Endothelial cell of umbilical vein (primary cell): ENCODE data around the gene SLC22A15. TPM values are rescaled to one million over a fixed set of nuclear protein-coding genes. Genes with fewer than 3 reads are reported as not detected.

ENCODE experiments used
- BruUV-seq: library from RNA; stranded (reverse); fragments of 400-500 nt; replicated peaks from 2 replicates; lab custom pipeline; 2021; lab: Mats Ljungman, UMichigan
- CTCF ChIA-PET: fragments of 300-600, 350-600 bp; sonication (Branson Sonifier 250); formaldehyde crosslinking; loops from one replicate; lab custom pipeline; 2021; ENCODE audit warnings: antibody characterized with exemption, inconsistent platforms; lab: Charles Lee
- POLR2A ChIA-PET: fragments of 300-600, 350-600 bp; sonication (Branson Sonifier 250); formaldehyde crosslinking; loops from one replicate; lab custom pipeline; 2021; ENCODE audit warnings: antibody characterized with exemption, inconsistent platforms; lab: Charles Lee
- DNase-seq: peaks from one replicate; pipeline ENCODE4 v3.0.0-alpha.2; 2011; ENCODE audit warnings: low read depth, low spot score
- FAIRE-seq: peaks from 2 replicates; lab custom pipeline; 2011; peaks lifted over from hg19 to GRCh38; lab: Jason Lieb, UNC
- H2AFZ ChIP-seq: 2 replicates; pipeline ENCODE4 v1.6.0; 2012; ENCODE audit warnings: low read depth, low read length, control low read depth, inconsistent platforms
- H3K27ac ChIP-seq: 2 replicates; pipeline ENCODE4 v1.5.1; 2011; ENCODE audit warnings: low read depth, mild to moderate bottlenecking, control low read depth, low read length, moderate library complexity; ENCODE audit not compliant: insufficient read depth
- H3K27me3 ChIP-seq, 2 experiments: 2 replicates each; pipeline versions ENCODE4 v1.6.0 to v1.6.1; 2011; ENCODE audit warnings: low read length in 2 of 2, mixed read lengths in 1 of 2; ENCODE audit not compliant: control insufficient read depth in 2 of 2, insufficient read depth in 2 of 2
- H3K36me3 ChIP-seq, 2 experiments: 2 replicates in 1 of 2; 3 replicates in 1 of 2; pipeline ENCODE4 v1.5.1; 2011; ENCODE audit warnings: low read length in 2 of 2, mild to moderate bottlenecking in 1 of 2, moderate library complexity in 1 of 2; ENCODE audit not compliant: control insufficient read depth in 2 of 2, insufficient read depth in 2 of 2; ENCODE audit errors: extremely low read depth in 1 of 2
- H3K4me1 ChIP-seq: 3 replicates; pipeline ENCODE4 v1.5.1; 2011; ENCODE audit warnings: mild to moderate bottlenecking, low read length; ENCODE audit not compliant: control insufficient read depth, insufficient read depth; ENCODE audit errors: extremely low read depth
- H3K4me2 ChIP-seq: 2 replicates; pipeline ENCODE4 v1.6.1; 2011; ENCODE audit warnings: low read length, control low read depth, mixed read lengths; ENCODE audit not compliant: insufficient read depth
- H3K4me3 ChIP-seq, 3 experiments: fragments of 200-600 bp in 1 of 3; sonication (generic), shearing (Covaris generic) in 1 of 3; replicated peaks in 1 of 3; 2 replicates each; pipeline ENCODE4 v1.5.1; 2011 to 2016; ENCODE audit warnings: control low read depth in 3 of 3, low read length in 3 of 3, mild to moderate bottlenecking in 2 of 3, inconsistent platforms in 1 of 3, low read depth in 1 of 3, moderate library complexity in 1 of 3; ENCODE audit not compliant: insufficient read depth in 1 of 3
- H3K79me2 ChIP-seq: 2 replicates; pipeline ENCODE4 v1.6.0; 2012; ENCODE audit warnings: low read length, inconsistent platforms; ENCODE audit not compliant: control insufficient read depth, insufficient read depth
- H3K9ac ChIP-seq: replicated peaks from 2 replicates; pipeline ENCODE3; 2011; ENCODE audit warnings: low read length, control low read depth; ENCODE audit not compliant: insufficient read depth; ENCODE audit errors: extremely low read depth
- H3K9me1 ChIP-seq: replicated peaks from 3 replicates; pipeline ENCODE4 v1.6.0; 2011; ENCODE audit warnings: mild to moderate bottlenecking, low read length; ENCODE audit not compliant: control insufficient read depth, insufficient read depth; ENCODE audit errors: extremely low read depth
- H3K9me3 ChIP-seq: replicated peaks from 2 replicates; pipeline ENCODE4 v1.5.1; 2012; ENCODE audit warnings: low read length, inconsistent platforms; ENCODE audit not compliant: control insufficient read depth, insufficient read depth
- H4K20me1 ChIP-seq: replicated peaks from 2 replicates; pipeline ENCODE3; 2011; ENCODE audit warnings: mild to moderate bottlenecking, low read length; ENCODE audit not compliant: control insufficient read depth, insufficient read depth; ENCODE audit errors: extremely low read depth
- EZH2 ChIP-seq: IDR thresholded peaks from 2 replicates; pipeline ENCODE4 v1.6.1; 2012; ENCODE audit warnings: borderline replicate concordance, low read depth, mild to moderate bottlenecking, moderate library complexity, low read length, inconsistent platforms; ENCODE audit not compliant: severe bottlenecking
- FOS ChIP-seq: IDR thresholded peaks from 2 replicates; pipeline ENCODE4 v1.6.1; 2011; ENCODE audit warnings: mild to moderate bottlenecking, low read length, moderate library complexity, borderline replicate concordance; ENCODE audit not compliant: insufficient read depth
- GATA2 ChIP-seq: IDR thresholded peaks from 2 replicates; pipeline ENCODE4 v1.7.0; 2011; ENCODE audit warnings: low read depth, mild to moderate bottlenecking, moderate library complexity, mixed read lengths, low read length; ENCODE audit not compliant: insufficient read length, insufficient read depth
- JUN ChIP-seq: IDR thresholded peaks from 2 replicates; pipeline ENCODE4 v1.6.1; 2011; ENCODE audit warnings: borderline replicate concordance, low read depth; ENCODE audit not compliant: insufficient read length, insufficient read depth
- MYC ChIP-seq: IDR thresholded peaks from one replicate; pipeline ENCODE4 v1.6.1; 2011; ENCODE audit warnings: mild to moderate bottlenecking, low read depth, low read length
- POLR2AphosphoS5 ChIP-seq: IDR thresholded peaks from 2 replicates; pipeline ENCODE4 v1.6.1; 2012; ENCODE audit warnings: low read depth, mild to moderate bottlenecking, control low read depth, low read length, moderate library complexity; ENCODE audit not compliant: insufficient read depth
- dilution Hi-C: fragments of 300-500 bp; cut with MboI; formaldehyde crosslinking; loops from one replicate; pipeline ENCODE4 v1.15.0; 2019; ENCODE audit warnings: low sequenced_read_pairs; ENCODE audit not compliant: extremely low pct_ligation_motif_present
- intact Hi-C: fragments of 100-400 bp; cut with micrococcal nuclease; formaldehyde crosslinking; loops from one replicate; pipeline ENCODE4 v1.10.0; 2022
- polyA plus RNA-seq, 4 experiments: library from polyadenylated mRNA; depleted of rRNA in 3 of 4; stranded (reverse) in 3 of 4; unstranded in 1 of 4; fragments of >200 nt; gene quantifications; 2 replicates each; pipeline versions ENCODE4 v1.2.1 to v1.2.3, GENCODE V29; 2011 to 2012; ENCODE audit warnings: missing spikeins in 1 of 4
- total RNA-seq: library from RNA; stranded (reverse); gene quantifications from 2 replicates; pipeline ENCODE4 v1.2.3, GENCODE V29; 2021
- TF ChIP-seq, protein P1 (sequence below), 2 donors: IDR thresholded peaks; 1 replicate in 1 of 2; 2 replicates in 1 of 2; pipeline ENCODE4 v1.5.1; 2011; ENCODE audit warnings: low read length in 2 of 2, mild to moderate bottlenecking in 2 of 2, moderate library complexity in 2 of 2, control low read depth in 1 of 2, inconsistent platforms in 1 of 2, low read depth in 1 of 2; ENCODE audit not compliant: insufficient read depth in 1 of 2; ENCODE audit errors: extremely low read depth in 1 of 2

Gene SLC22A15
- total and polyA plus RNA-seq, 2 donors (not counting 3 experiments of a cell fraction or from before 2014, with no cell fraction given) = 0.44 TPM; not detected in 1

DNA sequence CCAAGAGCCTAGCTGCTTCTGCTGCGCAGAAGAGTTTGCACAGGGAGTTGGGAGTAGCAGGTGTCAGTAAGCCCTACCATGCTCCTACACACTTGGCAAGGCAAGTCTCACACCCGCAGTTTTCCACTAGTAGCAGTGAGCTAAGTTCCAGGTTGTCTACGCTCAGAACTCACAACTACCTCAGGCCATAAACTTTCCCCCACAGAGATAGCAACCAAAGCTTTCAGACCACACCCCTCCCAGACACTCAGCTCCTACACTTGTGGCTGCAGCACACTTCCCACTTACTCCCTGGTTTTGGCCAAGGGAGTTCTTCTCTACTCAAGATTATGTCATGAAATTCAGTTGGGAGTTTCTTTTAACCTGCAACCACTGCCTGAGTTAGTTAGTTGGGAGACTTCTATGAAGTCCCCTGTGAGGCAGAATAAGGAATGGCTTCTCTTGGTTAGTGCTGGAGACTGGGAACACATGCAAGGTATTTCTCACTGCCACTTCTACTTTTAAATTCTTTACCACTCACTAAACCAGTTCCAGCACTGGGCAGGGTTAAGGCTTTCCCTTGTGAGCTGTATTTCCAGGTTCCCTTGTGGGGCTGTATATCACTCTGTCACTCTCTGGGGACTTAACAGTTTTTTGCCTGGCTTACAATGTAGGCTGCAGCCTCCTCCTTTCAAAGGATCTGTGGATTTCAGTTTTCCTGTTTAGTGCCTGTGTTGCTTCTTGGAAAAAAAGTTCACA lies 116.6 kb downstream of the SLC22A15 start:
- BruUV-seq = no TSS peak
- Histone ChIP-seq H3K4me2 (no peak overlapping the region), H3K4me3 (no peak overlapping the region), H3K27ac (no peak overlapping the region), H3K9me1 (no peaks in the 10 kb centered on the region), H2AFZ (no peak overlapping the region), H3K27me3 (no peaks in the 10 kb centered on the region), H3K36me3 (no peaks in the 10 kb centered on the region), H3K79me2 (no peaks in the 10 kb centered on the region), H3K4me1 (no peaks in the 10 kb centered on the region), H3K9me3 (no peaks in the 10 kb centered on the region), H4K20me1 (no peaks in the 10 kb centered on the region), H3K9ac (no peak overlapping the region)
- TF ChIP-seq, protein P1, sequence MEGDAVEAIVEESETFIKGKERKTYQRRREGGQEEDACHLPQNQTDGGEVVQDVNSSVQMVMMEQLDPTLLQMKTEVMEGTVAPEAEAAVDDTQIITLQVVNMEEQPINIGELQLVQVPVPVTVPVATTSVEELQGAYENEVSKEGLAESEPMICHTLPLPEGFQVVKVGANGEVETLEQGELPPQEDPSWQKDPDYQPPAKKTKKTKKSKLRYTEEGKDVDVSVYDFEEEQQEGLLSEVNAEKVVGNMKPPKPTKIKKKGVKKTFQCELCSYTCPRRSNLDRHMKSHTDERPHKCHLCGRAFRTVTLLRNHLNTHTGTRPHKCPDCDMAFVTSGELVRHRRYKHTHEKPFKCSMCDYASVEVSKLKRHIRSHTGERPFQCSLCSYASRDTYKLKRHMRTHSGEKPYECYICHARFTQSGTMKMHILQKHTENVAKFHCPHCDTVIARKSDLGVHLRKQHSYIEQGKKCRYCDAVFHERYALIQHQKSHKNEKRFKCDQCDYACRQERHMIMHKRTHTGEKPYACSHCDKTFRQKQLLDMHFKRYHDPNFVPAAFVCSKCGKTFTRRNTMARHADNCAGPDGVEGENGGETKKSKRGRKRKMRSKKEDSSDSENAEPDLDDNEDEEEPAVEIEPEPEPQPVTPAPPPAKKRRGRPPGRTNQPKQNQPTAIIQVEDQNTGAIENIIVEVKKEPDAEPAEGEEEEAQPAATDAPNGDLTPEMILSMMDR (IDR thresholded peaks at IDR 0.05; ENCODE audit: extremely low read depth in 1 of 2, insufficient read depth in 1 of 2, low read depth in 1 of 2, low read length in 2 of 2) = no peak
- TF ChIP-seq GATA2 (no peak), EZH2 (no peak), JUN (no peak), POLR2AphosphoS5 (no peak), FOS (no peak), MYC (no peak)
- dilution Hi-C loops = no loop called here
- ChIA-PET POLR2A (no interaction called here), CTCF (no interaction called here)
- DNase-seq (no peak), FAIRE-seq (no peak)
- intact Hi-C loops = no loop called here
